PFSK-1 (cell line): ENCODE data around the gene KNG1.

Experiments
- FOXP2 ChIP-seq: optimal IDR thresholded peaks from 2 replicates; pipeline ENCODE3; 2011; ENCODE audit warnings: borderline replicate concordance, control low read depth, inconsistent platforms; ENCODE audit not compliant: insufficient read depth; ENCODE audit errors: extremely low read length, extremely low read depth
- POLR2AphosphoS5 ChIP-seq: IDR thresholded peaks from 2 replicates; pipeline ENCODE4 v1.6.1; 2012; ENCODE audit warnings: low read depth, mild to moderate bottlenecking, control low read depth, low read length, moderate library complexity
- TAF1 ChIP-seq: IDR thresholded peaks from 2 replicates; pipeline ENCODE4 v1.6.1; 2012; ENCODE audit warnings: low read length, control low read depth, borderline replicate concordance; ENCODE audit not compliant: insufficient read depth
- TF ChIP-seq, protein P1 (sequence below), 2 experiments: IDR thresholded peaks; 2 replicates each; pipeline versions ENCODE4 v1.6.1 to v1.8.0; 2011 to 2012; ENCODE audit warnings: low read depth in 2 of 2, low read length in 2 of 2, control low read depth in 1 of 2, inconsistent platforms in 1 of 2, mild to moderate bottlenecking in 1 of 2, moderate library complexity in 1 of 2; ENCODE audit not compliant: insufficient read depth in 1 of 2

DNA sequence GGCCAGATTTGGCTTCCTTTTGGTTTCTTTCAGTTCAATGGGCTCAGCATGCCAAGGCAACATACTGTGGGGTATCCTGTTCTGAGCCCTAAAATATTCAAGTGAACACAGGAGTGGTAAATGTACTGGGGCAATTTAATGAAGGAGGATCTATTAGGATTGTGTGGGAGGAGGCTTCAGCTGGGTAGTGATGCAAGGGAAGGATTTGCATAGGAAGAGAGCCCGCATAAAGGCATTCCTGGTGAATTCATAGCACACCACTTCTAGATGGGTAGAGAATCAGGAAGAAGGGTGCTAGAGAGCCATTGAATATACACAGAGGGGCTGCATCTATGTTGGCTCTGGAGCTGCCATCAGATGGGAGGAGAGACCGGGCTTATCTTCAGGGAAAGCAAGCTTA lies 20.6 kb upstream of the KNG1 start:
- TF ChIP-seq TAF1: no peak
- no peak for TF ChIP-seq POLR2AphosphoS5
- TF ChIP-seq, protein P1, sequence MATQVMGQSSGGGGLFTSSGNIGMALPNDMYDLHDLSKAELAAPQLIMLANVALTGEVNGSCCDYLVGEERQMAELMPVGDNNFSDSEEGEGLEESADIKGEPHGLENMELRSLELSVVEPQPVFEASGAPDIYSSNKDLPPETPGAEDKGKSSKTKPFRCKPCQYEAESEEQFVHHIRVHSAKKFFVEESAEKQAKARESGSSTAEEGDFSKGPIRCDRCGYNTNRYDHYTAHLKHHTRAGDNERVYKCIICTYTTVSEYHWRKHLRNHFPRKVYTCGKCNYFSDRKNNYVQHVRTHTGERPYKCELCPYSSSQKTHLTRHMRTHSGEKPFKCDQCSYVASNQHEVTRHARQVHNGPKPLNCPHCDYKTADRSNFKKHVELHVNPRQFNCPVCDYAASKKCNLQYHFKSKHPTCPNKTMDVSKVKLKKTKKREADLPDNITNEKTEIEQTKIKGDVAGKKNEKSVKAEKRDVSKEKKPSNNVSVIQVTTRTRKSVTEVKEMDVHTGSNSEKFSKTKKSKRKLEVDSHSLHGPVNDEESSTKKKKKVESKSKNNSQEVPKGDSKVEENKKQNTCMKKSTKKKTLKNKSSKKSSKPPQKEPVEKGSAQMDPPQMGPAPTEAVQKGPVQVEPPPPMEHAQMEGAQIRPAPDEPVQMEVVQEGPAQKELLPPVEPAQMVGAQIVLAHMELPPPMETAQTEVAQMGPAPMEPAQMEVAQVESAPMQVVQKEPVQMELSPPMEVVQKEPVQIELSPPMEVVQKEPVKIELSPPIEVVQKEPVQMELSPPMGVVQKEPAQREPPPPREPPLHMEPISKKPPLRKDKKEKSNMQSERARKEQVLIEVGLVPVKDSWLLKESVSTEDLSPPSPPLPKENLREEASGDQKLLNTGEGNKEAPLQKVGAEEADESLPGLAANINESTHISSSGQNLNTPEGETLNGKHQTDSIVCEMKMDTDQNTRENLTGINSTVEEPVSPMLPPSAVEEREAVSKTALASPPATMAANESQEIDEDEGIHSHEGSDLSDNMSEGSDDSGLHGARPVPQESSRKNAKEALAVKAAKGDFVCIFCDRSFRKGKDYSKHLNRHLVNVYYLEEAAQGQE (IDR thresholded peaks at IDR 0.05; ENCODE audit: insufficient read depth in 1 of 2, low read depth in 2 of 2, low read length in 2 of 2): no peak
- no peak for TF ChIP-seq FOXP2
